ENCODE data around the gene CELF5.
A peak's percentile ranks its signal among the peaks of the same experiment; 100 is the strongest.
"Not testable (repeated sequence)": the region's sequence is repeated elsewhere in the genome, so short reads cannot be mapped to it uniquely, and the experiment has no call there.

Gene CELF5

GRCh38 chr19:3325451-3325850, 101.0 kb downstream of the CELF5 start:
- DNase-seq = no peak

GRCh38 chr19:3328743-3329142, 104.3 kb downstream of the CELF5 start:
- DNase-seq = no peak

GRCh38 chr19:3330047-3330446, 105.6 kb downstream of the CELF5 start:
- DNase-seq = no peak

GRCh38 chr19:3332232-3332631, 107.8 kb downstream of the CELF5 start:
- DNase-seq = not testable (repeated sequence)

- no peak for DNase-seq
These were observed 108.6 kb downstream of the CELF5 start for GRCh38 chr19:3333020-3333583.

GRCh38 chr19:3333662-3334061, 109.2 kb downstream of the CELF5 start:
- DNase-seq = no peak

- not testable (repeated sequence) for DNase-seq
These were observed 110.4 kb downstream of the CELF5 start for GRCh38 chr19:3334749-3335430.

GRCh38 chr19:3335431-3336350, 111.2 kb downstream of the CELF5 start:
- DNase-seq = no peak

- no peak for DNase-seq
These were observed 111.9 kb downstream of the CELF5 start for GRCh38 chr19:3336351-3336679.

- peak; percentile 29 for DNase-seq
These were observed 112.4 kb downstream of the CELF5 start for GRCh38 chr19:3336680-3337523.

- no peak for DNase-seq
These were observed 114.2 kb downstream of the CELF5 start for GRCh38 chr19:3338541-3339181.

GRCh38 chr19:3340340-3340739, 115.9 kb downstream of the CELF5 start:
- DNase-seq = no peak

GRCh38 chr19:3342246-3342645, 117.8 kb downstream of the CELF5 start:
- no peak for DNase-seq

GRCh38 chr19:3342962-3343361, 118.5 kb downstream of the CELF5 start:
- DNase-seq = not testable (repeated sequence)

- no peak for DNase-seq
These were observed 119.4 kb downstream of the CELF5 start for GRCh38 chr19:3343619-3344502.

- DNase-seq = no peak
These were observed 120.4 kb downstream of the CELF5 start for GRCh38 chr19:3344608-3345598.

- no peak for DNase-seq
These were observed 121.5 kb downstream of the CELF5 start for GRCh38 chr19:3345850-3346460.
